GM21423 (cell line): ENCODE data around the gene MAP10.

ENCODE experiments used
- ATAC-seq: cut with Tn5 transposase; IDR thresholded peaks from one replicate; pipeline ENCODE4 v1.9.1; 2021; ENCODE audit warnings: mild to moderate bottlenecking, moderate library complexity; ENCODE audit not compliant: unreplicated experiment

Gene MAP10

DNA sequence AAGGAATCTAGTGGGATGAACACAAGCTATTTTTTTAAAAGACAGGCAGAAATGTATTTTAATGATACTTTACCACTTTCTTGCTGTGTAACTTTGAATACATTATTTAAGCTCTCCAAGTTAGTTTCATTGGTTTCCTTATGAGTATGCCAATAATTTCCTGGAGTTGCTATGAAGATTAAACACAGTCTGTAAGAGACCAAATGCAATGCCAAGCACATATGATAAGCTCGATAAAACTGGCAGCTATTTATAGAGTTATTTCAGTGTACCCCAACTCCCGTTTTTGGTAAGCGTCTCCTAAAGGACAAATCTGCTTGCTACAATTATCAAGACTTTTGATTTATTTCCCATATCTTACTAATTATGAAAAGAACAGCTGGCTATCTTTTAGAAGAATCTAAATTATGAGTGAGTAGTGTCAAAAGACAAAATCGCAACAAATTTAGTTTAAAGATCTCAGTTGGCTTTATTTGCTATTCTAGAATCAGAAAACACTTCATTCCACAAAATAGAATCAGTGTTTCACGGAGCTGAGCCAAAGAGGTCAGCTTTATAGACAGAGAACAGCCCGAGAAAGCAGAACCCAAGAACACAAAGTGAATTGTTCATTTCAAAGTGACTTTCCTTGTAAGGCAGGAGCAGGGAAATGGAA lies 7.2 kb upstream of the MAP10 start:
- ATAC-seq, result no peak

DNA sequence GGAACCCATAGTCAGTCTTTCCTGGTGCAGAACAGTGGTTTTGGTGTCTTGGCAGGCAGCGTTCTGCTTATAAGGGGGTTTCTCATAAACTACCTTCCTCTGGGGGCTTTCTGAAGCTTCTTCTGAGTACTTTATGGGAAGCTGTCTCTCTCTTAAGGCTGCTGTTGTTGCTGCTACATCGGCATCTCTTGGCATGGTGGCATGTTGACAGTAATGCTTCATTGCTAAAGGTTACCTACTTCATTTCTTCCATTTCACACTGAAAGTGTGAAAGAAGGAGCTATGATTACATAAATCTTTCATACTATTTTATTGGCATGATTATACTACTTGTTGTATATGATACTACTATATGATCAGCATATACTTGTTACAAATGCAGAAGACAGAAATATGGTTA lies 6.3 kb upstream of the MAP10 start:
- ATAC-seq, result no peak

GRCh38 chr1:232806186-232806510 lies 932 bp downstream of the MAP10 start:
- ATAC-seq, result no peak

- ATAC-seq, result no peak
Observed at GRCh38 chr1:232810856-232811255, 5.6 kb downstream of the MAP10 start.

DNA sequence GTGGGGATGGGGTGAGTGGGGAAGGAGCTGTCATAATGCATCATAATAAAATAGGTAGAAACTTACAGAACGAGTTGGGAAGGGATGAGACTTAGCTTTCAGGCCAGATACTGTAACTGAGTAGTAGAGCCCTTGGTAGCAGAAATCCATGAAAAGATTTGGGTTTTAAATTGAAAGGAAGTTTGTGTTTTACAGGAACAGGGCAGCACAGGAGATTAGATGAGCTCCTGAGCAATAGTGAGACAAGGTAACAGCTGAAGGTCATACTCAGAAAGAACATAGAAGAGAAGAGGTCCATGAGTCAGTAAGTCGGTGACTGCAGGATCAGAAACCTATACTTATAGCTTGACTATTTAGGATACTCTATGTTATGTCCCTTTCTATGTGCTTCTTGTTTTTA lies 7.3 kb downstream of the MAP10 start:
- ATAC-seq, result no peak

DNA sequence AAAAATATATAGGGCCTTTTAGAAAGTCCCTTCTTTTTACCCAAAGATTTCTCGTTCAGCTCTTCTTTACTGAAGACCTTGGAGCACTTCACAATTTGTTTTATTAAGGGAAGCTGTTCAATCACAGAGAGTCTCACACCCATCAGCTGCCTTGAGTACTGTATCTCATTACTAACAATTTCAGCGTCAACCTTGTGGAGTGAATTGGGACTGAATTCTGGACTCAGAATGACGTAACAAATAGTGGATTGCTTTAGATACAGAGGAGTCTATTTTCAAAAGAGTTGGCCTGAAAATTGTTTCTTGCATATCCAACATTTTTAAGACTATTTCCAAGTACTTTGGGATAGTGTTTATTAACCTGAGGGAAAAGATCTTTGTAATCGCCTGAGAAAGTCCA lies 7.9 kb downstream of the MAP10 start:
- no peak for ATAC-seq

GRCh38 chr1:232813760-232814159 lies 8.5 kb downstream of the MAP10 start:
- ATAC-seq, result no peak

GRCh38 chr1:232816324-232816723 lies 11.1 kb downstream of the MAP10 start:
- ATAC-seq, result no peak

DNA sequence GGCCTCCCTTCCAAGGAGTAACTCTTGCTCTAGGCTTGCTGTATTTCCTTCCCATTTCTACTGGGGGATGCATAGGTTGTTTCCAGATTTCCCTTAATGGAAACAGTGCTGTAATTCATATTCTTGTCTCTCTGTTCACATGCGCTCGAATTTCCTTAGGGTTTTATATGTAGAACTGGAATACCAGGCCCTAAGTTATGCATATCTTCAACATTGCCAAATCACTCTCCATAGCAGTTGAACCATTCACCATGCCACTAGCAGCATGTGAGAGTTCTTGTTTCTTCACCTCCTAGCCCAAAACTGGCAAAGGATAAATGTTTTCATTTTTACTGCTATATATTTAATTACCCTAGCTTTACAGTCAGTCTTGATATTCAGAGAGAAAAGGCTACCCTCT lies 12.8 kb downstream of the MAP10 start:
- no peak for ATAC-seq

GRCh38 chr1:232820431-232820830 lies 15.2 kb downstream of the MAP10 start:
- ATAC-seq, result no peak

DNA sequence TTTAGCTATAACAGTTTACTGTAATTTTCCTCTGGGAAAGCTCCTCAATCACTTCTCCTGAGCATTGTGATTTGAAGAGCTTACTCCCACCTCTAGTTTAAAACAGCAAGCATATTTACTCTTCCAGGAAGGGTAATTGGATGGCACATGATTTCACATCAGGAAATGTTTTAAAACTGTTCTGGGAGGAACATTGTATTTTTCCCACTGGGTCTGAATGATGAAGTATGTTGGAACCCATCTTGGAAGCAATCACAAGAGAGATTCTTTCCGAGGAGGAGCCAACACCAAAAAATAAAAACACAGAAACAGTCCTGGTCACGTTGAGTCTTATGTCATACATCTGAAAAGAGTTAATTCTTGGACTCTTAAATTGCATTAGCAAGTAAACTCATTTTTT lies 17.3 kb downstream of the MAP10 start:
- ATAC-seq, result no peak

- no peak for ATAC-seq
Observed at GRCh38 chr1:232826318-232826717, 21.1 kb downstream of the MAP10 start.

GRCh38 chr1:232830661-232831060 lies 25.4 kb downstream of the MAP10 start:
- ATAC-seq, result no peak

DNA sequence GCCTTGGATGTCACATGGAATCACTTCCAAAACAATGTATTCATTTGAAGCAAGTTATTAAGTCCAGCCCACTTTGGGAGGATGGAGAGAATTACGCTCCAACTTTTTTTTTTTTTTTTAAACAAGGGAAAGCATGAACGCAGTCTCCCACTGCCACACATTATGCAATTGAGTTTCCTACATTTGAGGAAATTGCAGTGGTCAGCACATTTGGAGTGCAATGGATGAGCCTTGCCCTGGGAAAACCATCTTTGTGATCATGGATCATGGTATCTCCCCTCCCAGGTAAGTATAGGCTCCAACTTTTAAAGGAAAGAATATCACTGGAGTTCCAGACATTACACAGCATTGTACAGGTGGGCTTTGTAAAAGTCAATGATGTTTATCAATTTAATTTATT lies 26.7 kb downstream of the MAP10 start:
- no peak for ATAC-seq

- no peak for ATAC-seq
Observed at GRCh38 chr1:232834066-232834465, 28.9 kb downstream of the MAP10 start.

DNA sequence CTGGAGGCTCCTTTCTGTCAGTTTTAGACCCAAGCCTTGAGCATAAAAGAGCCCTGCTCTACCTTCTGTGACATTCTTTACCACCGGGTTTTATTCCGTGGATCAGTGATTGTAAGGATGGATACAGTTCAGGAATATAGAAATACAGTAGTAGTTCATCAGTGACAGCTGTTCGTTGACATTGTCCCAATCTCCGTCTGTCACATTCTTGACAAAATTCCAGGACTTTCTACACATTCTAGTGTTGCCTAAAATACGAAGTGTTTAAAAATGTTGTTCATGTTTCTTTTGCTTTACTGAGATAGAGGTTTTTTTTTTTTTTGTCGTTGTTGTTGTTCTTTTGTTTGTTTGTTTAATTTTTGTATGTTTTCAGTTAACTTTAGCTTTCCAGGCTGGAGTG lies 29.9 kb downstream of the MAP10 start:
- no peak for ATAC-seq

DNA sequence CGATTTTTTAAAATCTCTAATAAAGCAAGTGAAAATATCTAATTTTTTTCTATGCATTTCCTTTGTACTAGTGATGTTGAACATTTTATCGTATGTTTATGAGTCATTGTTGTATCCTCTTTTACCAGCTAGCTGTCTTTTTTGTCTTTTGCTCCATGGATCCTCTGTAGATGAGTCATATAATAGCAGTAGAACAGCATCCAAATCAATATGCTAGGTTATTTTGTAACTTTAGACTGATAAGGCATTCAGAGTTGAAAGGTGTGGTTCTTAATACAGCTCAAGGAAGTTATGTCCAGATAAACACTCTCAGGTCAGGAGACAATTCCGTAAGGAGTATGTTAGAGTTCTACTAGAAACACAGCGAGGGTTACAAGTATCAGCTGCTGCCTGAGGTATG lies 31.9 kb downstream of the MAP10 start:
- ATAC-seq, result no peak

GRCh38 chr1:232841823-232842565 lies 36.8 kb downstream of the MAP10 start:
- ATAC-seq, result no peak

GRCh38 chr1:232844791-232845190 lies 39.6 kb downstream of the MAP10 start:
- ATAC-seq, result no peak

GRCh38 chr1:232845406-232845955 lies 40.3 kb downstream of the MAP10 start:
- ATAC-seq, result no peak

GRCh38 chr1:232851532-232851931 lies 46.3 kb downstream of the MAP10 start:
- ATAC-seq, result no peak

- ATAC-seq, result no peak
Observed at GRCh38 chr1:232853994-232854797, 49.0 kb downstream of the MAP10 start.
